ENCODE results near the gene MTMR2. TPM values are rescaled to one million over a fixed set of nuclear protein-coding genes. Genes with fewer than 3 reads are reported as not detected.

MTMR2 gene
- total RNA-seq, 4 donors from 2014 or later = 14.7 to 35.2 (median 18.4) TPM

- no peaks in the 10 kb centered on the region for H3K27me3 ChIP-seq
- no peak overlapping the region for H3K4me3 ChIP-seq
- intact Hi-C loops (cut with DNase I; ENCODE audit: low total_unique reads) = no loop called here
- peak overlapping the region; percentile 13 to 53 (median 38) for H3K27ac ChIP-seq
- DNase-seq = no peak
- peaks cover 6 to 48% (median 16%) of the 10 kb centered on the region in 4 donors for H3K4me1 ChIP-seq
- 47 to 54% methylated on average over 4 of the region's 4 CpGs for WGBS, 2 donors (ENCODE audit: low coverage in 1 of 2)
- H3K36me3 ChIP-seq = no peaks in the 10 kb centered on the region
- TF ChIP-seq POLR2AphosphoS5 (IDR thresholded peaks at IDR 0.05) (no peak), EP300 (IDR thresholded peaks at IDR 0.05; ENCODE audit: low read depth) (no peak), CTCF (IDR thresholded peaks at IDR 0.05) (no peak), POLR2A (IDR thresholded peaks at IDR 0.05) (no peak)
- H3K9me3 ChIP-seq = no peaks in the 10 kb centered on the region
- in situ Hi-C loops (cut with MboI; ENCODE audit: low pct_ligation_motif_present in 1 of 4, low pct_unique_long_range_greater_than_20kb in 1 of 4, low sequenced_read_pairs in 3 of 4) = no loop called here
Observed at GRCh38 chr11:95891423-95892170, 32.3 kb downstream of the MTMR2 start.

DNA sequence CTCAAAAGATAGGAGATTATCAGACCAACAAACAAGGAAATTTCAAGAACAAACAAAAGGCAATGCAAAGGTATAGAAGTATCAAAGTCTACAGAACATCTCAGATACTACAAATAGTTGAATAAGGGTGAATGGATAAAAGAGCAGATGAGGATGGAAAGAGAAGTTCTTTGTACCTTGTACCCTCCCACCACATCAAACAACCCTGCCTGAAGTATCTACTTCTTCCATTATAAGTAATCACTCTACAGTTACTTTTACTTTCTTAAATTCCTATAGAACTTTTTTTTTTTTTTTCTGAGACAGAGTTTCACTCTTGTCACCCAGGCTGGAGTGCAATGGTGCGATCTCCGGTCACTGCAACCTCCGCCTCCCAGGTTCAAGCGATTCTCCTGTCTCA lies 35.1 kb downstream of the MTMR2 start:
- in situ Hi-C loops (cut with MboI; ENCODE audit: low pct_ligation_motif_present in 1 of 4, low pct_unique_long_range_greater_than_20kb in 1 of 4, low sequenced_read_pairs in 3 of 4) (no loop called here), intact Hi-C loops (cut with DNase I; ENCODE audit: low total_unique reads) (no loop called here)
- no peaks in the 10 kb centered on the region for H3K9me3 ChIP-seq
- DNase-seq = no peak
- H3K27me3 ChIP-seq = no peaks in the 10 kb centered on the region
- peaks cover 6 to 32% (median 16%) of the 10 kb centered on the region in 4 donors for H3K4me1 ChIP-seq
- 99 to 100% methylated on average over 4 of the region's 4 CpGs for WGBS, 2 donors (ENCODE audit: low coverage in 1 of 2)
- no peaks in the 10 kb centered on the region for H3K36me3 ChIP-seq
- no peak overlapping the region for H3K4me3 ChIP-seq
- TF ChIP-seq EP300 (IDR thresholded peaks at IDR 0.05; ENCODE audit: low read depth) = no peak
- no peak for TF ChIP-seq POLR2AphosphoS5 (IDR thresholded peaks at IDR 0.05)
- TF ChIP-seq POLR2A (IDR thresholded peaks at IDR 0.05) = no peak
- TF ChIP-seq CTCF (IDR thresholded peaks at IDR 0.05) = no peak
- no peak overlapping the region for H3K27ac ChIP-seq

DNA sequence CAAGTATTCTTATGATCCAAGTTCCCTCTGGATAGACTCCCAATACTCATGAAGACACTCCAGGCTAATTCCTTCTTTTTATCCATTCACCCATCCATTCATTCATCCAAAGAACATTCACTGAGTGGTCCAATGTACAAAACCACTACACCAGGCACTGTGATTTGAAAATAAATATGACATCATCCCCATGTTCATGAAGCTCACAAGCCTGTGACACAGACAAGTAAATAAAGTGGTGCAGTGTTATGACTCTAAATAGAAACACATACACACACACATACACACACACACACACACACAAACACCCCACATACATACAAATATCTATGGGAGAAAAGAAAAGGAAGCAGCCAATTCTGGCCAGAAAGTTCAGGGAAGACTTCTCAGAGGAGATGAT lies 35.5 kb downstream of the MTMR2 start:
- TF ChIP-seq EP300 (IDR thresholded peaks at IDR 0.05; ENCODE audit: low read depth) (no peak), POLR2AphosphoS5 (IDR thresholded peaks at IDR 0.05) (no peak), CTCF (IDR thresholded peaks at IDR 0.05) (no peak)
- Histone ChIP-seq H3K36me3 (no peaks in the 10 kb centered on the region), H3K27me3 (no peaks in the 10 kb centered on the region), H3K27ac (no peak overlapping the region), H3K4me1 (peaks cover 6 to 32% (median 16%) of the 10 kb centered on the region in 4 donors), H3K9me3 (no peaks in the 10 kb centered on the region), H3K4me3 (no peak overlapping the region)
- in situ Hi-C loops (cut with MboI; ENCODE audit: low pct_ligation_motif_present in 1 of 4, low pct_unique_long_range_greater_than_20kb in 1 of 4, low sequenced_read_pairs in 3 of 4) (no loop called here), intact Hi-C loops (cut with DNase I; ENCODE audit: low total_unique reads) (no loop called here)
- DNase-seq = no peak

DNA sequence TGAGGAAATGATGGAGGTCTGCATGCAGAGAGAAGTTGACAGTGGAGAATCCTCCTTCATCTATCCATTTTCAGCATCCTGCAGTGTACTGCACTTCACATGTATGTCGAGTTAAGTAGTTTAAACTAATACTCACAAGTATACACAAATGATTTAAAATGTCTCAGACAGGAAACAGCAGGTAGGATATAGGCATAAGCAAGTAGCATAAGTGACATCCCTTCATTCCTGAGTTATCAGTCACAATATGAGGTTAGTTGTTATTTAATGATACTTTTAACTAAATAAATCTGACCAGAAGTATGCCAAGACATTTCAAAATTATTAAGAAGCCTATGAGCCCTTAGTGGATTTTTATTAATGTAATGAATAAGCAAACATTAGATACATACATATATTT lies 37.4 kb downstream of the MTMR2 start:
- H3K36me3 ChIP-seq = peaks cover 0 to 9% (median 0%) of the 10 kb centered on the region in 4 donors
- H3K27ac ChIP-seq = no peak overlapping the region
- TF ChIP-seq CTCF (IDR thresholded peaks at IDR 0.05) = no peak
- TF ChIP-seq EP300 (IDR thresholded peaks at IDR 0.05; ENCODE audit: low read depth) = no peak
- TF ChIP-seq POLR2A (IDR thresholded peaks at IDR 0.05) = no peak
- no peak for TF ChIP-seq POLR2AphosphoS5 (IDR thresholded peaks at IDR 0.05)
- no peaks in the 10 kb centered on the region for H3K27me3 ChIP-seq
- H3K9me3 ChIP-seq = no peaks in the 10 kb centered on the region
- in situ Hi-C loops (cut with MboI; ENCODE audit: low pct_ligation_motif_present in 1 of 4, low pct_unique_long_range_greater_than_20kb in 1 of 4, low sequenced_read_pairs in 3 of 4) = no loop called here
- intact Hi-C loops (cut with DNase I; ENCODE audit: low total_unique reads) = no loop called here
- WGBS, 2 donors (ENCODE audit: low coverage in 1 of 2) = 80 to 84% methylated on average over 1 of the region's 1 CpG
- peaks cover 0 to 12% (median 2%) of the 10 kb centered on the region in 4 donors for H3K4me1 ChIP-seq
- no peak for DNase-seq
- H3K4me3 ChIP-seq = no peak overlapping the region

Data from transverse colon (tissue), 4 donors.